Karpas-422 (cell line): ENCODE data around the gene MSH4. TPM values are rescaled to one million over a fixed set of nuclear protein-coding genes. Genes with fewer than 3 reads are reported as not detected.

Experiments used
- small RNA-seq: library from RNA; depleted of rRNA; stranded (forward); fragments of <200 nt; gene quantifications from one replicate; pipeline ENCODE3, GENCODE V24; 2014
- total RNA-seq: library from RNA; depleted of rRNA; stranded (reverse); fragments of >200 nt; shearing (Covaris generic); gene quantifications from 2 replicates; pipeline ENCODE4 v1.2.3, GENCODE V29; 2014; ENCODE audit warnings: low replicate concordance; rRNA removed

Gene MSH4
- total RNA-seq, 1 experiment from 2014 or later, result not detected

Small RNA genes within 50 kb of the gene (small RNA-seq; reads per million reads assigned to genes)
- gene SNORD45A, result not detected
- gene SNORD45B, result not detected
- gene SNORD45C, result not detected

Other genes with a start within 250 kb of the MSH4 start
- 0.04 TPM in 1 of 2 replicates, not detected in the other for gene SLC44A5, start 185.8 kb upstream of the MSH4 start, total RNA-seq
- 104 and 109 TPM in 2 replicates for gene ACADM, start 72.2 kb upstream of the MSH4 start, total RNA-seq
- gene RABGGTB, start 10.6 kb upstream of the MSH4 start, total RNA-seq, result 59.2 and 114 TPM in 2 replicates
- not detected in 2 replicates for gene ASB17, start 135.5 kb downstream of the MSH4 start, total RNA-seq